Left lung (tissue), 10 donors: ENCODE data around the gene ZNHIT1. TPM values are rescaled to one million over a fixed set of nuclear protein-coding genes. Genes with fewer than 3 reads are reported as not detected.

Experiments used
- ATAC-seq: fragments of 200-7000 bp; cut with Tn5 transposase; one replicate; pipeline ENCODE4 v1.9.1; 2020; ENCODE audit warnings: moderate library complexity
- DNase-seq, 4 donors: peaks; one replicate each; pipeline ENCODE4 v3.0.0-alpha.2; 2013 to 2020
- H3K27ac ChIP-seq, 2 donors: fragments of 200-600 bp; sonication (generic) in 1 of 2; one replicate each; pipeline versions ENCODE4 v1.5.0 to v1.8.0; 2020 to 2021
- H3K27me3 ChIP-seq, 2 donors: fragments of 200-600 bp; sonication (generic) in 1 of 2; one replicate each; pipeline versions ENCODE4 v1.5.0 to v1.8.0; 2020 to 2021
- H3K36me3 ChIP-seq, 2 donors: fragments of 200-600 bp; sonication (generic) in 1 of 2; one replicate each; pipeline versions ENCODE4 v1.5.0 to v1.8.0; 2020 to 2021
- H3K4me1 ChIP-seq, 2 donors: fragments of 200-600 bp; one replicate each; pipeline ENCODE4 v1.8.0; 2021
- H3K4me3 ChIP-seq, 2 donors: fragments of 200-600 bp; sonication (generic) in 1 of 2; one replicate each; pipeline versions ENCODE4 v1.5.0 to v1.8.0; 2020 to 2021; ENCODE audit warnings: mild to moderate bottlenecking in 1 of 2
- H3K9me3 ChIP-seq, 2 donors: fragments of 200-600 bp; sonication (generic) in 1 of 2; one replicate each; pipeline versions ENCODE4 v1.5.0 to v1.8.0; 2020 to 2021
- intact Hi-C, 2 donors: fragments of 100-400 bp; cut with DNase I; formaldehyde crosslinking; loops; one replicate each; pipeline versions ENCODE4 v1.11.2 to v1.14.2; 2022
- polyA plus RNA-seq, 6 donors: library from polyadenylated mRNA; unstranded; fragments of 120-200 nt; gene quantifications; one replicate each; pipeline ENCODE4 v1.2.1, GENCODE V29; 2013; ENCODE audit not compliant: insufficient read length in 6 of 6
- total RNA-seq, 2 donors: library from RNA; stranded (reverse); fragmentation: NEBNext Ultra II Directional; extraction: Animal tissue kit (Norgen Biotek cat#: 25700); gene quantifications; one replicate each; pipeline ENCODE4 v1.2.1, GENCODE V29; 2021
- TF ChIP-seq, protein P1 (sequence below), 2 donors: fragments of 200-600 bp; sonication (generic) in 1 of 2; IDR thresholded peaks; one replicate each; pipeline versions ENCODE4 v1.5.0 to v1.8.0; 2021; ENCODE audit warnings: antibody characterized with exemption in 2 of 2
- donor health status: DM: no; HTN: yes; CAD: no.
- donor health status: DM: no; HTN: no; CAD: no.

ZNHIT1 gene
- total and polyA plus RNA-seq, 8 donors = 44.9 to 70.5 (median 56.3) TPM

GRCh38 chr7:101169838-101170551 is 48.0 kb upstream of the ZNHIT1 start:
- Histone ChIP-seq H3K4me1 (peaks cover 14 to 52% of the 10 kb centered on the region in 2 donors), H3K27ac (no peak overlapping the region), H3K9me3 (no peaks in the 10 kb centered on the region), H3K36me3 (no peaks in the 10 kb centered on the region), H3K27me3 (peaks cover 90 to 100% of the 10 kb centered on the region in 2 donors), H3K4me3 (no peak overlapping the region)
- ATAC-seq = peak; percentile 63
- intact Hi-C loops = no loop called here
- TF ChIP-seq, protein P1, sequence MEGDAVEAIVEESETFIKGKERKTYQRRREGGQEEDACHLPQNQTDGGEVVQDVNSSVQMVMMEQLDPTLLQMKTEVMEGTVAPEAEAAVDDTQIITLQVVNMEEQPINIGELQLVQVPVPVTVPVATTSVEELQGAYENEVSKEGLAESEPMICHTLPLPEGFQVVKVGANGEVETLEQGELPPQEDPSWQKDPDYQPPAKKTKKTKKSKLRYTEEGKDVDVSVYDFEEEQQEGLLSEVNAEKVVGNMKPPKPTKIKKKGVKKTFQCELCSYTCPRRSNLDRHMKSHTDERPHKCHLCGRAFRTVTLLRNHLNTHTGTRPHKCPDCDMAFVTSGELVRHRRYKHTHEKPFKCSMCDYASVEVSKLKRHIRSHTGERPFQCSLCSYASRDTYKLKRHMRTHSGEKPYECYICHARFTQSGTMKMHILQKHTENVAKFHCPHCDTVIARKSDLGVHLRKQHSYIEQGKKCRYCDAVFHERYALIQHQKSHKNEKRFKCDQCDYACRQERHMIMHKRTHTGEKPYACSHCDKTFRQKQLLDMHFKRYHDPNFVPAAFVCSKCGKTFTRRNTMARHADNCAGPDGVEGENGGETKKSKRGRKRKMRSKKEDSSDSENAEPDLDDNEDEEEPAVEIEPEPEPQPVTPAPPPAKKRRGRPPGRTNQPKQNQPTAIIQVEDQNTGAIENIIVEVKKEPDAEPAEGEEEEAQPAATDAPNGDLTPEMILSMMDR (IDR thresholded peaks at IDR 0.05) = peak; percentile 85 to 93
- peak in 3 of 4 donors; percentile 62 to 94 (median 67) for DNase-seq

- ATAC-seq = no peak
- TF ChIP-seq, protein P1 (IDR thresholded peaks at IDR 0.05) = no peak
These were observed 47.1 kb upstream of the ZNHIT1 start for GRCh38 chr7:101170617-101171441.

GRCh38 chr7:101171442-101171837 is 46.5 kb upstream of the ZNHIT1 start:
- no peak for ATAC-seq
- TF ChIP-seq, protein P1 (IDR thresholded peaks at IDR 0.05) = no peak
- no peaks in the 10 kb centered on the region for H3K9me3 ChIP-seq
- H3K36me3 ChIP-seq = no peaks in the 10 kb centered on the region
- H3K4me1 ChIP-seq = peaks cover 14 to 39% of the 10 kb centered on the region in 2 donors
- no peak overlapping the region for H3K27ac ChIP-seq
- no peak overlapping the region for H3K4me3 ChIP-seq
- intact Hi-C loops = no loop called here
- DNase-seq = no peak
- H3K27me3 ChIP-seq = peaks cover 94 to 100% of the 10 kb centered on the region in 2 donors

More at GRCh38 chr7:101170617-101171441, 47.1 kb upstream of the ZNHIT1 start:
- H3K9me3 ChIP-seq = no peaks in the 10 kb centered on the region
- peaks cover 14 to 43% of the 10 kb centered on the region in 2 donors for H3K4me1 ChIP-seq
- intact Hi-C loops = no loop called here
- peaks cover 93 to 100% of the 10 kb centered on the region in 2 donors for H3K27me3 ChIP-seq
- no peaks in the 10 kb centered on the region for H3K36me3 ChIP-seq
- H3K27ac ChIP-seq = no peak overlapping the region
- no peak for DNase-seq
- H3K4me3 ChIP-seq = no peak overlapping the region

DNA sequence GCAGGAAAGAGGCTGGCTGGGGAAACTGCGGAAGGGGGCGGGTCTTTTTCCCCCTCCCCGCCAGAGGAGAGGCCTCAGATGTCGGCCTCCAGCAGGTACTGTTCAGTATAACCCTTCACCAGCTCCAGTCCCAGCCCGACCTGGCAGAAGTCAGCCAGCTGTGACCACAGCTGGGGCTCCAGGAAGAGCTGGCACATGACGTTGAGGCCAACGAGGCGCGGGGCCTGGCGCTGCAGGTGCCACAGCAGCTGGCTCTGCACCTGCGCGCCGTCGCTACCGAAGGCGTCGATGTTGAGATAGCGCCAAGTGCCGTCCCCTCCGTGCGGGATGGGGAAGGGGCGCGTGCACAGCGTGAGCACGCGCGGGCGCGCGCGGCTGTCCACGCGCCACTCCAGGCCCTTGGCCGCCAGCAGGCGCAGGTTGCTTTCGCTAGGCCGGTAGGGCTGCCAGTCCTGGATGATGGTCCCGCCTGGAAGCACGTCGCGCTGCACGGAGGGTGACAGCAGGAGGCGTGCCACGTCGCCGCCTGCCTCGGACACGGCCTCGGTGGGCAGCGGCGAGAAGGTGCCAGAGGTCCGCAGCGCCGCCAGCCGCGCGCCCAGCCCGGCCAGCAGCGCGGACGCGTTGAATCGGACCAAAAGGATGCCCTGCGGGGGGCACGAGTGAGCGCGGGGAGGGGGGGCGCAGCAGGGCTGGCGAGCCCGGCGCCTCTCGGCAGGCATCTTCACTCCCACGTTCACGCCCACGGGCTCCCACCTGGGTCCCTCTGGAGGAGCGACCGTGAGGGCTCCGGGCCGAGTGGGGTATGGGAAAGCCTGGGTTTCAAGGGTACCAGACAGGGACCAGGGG is 45.7 kb upstream of the ZNHIT1 start:
- ATAC-seq (no peak), DNase-seq (no peak)
- Histone ChIP-seq H3K27me3 (peaks cover 96 to 100% of the 10 kb centered on the region in 2 donors), H3K36me3 (no peaks in the 10 kb centered on the region), H3K4me1 (peaks cover 14 to 39% of the 10 kb centered on the region in 2 donors), H3K4me3 (no peak overlapping the region), H3K9me3 (no peaks in the 10 kb centered on the region), H3K27ac (no peak overlapping the region)
- TF ChIP-seq, protein P1 (IDR thresholded peaks at IDR 0.05) = no peak
- intact Hi-C loops = no loop called here
